ENCODE data around the gene CHMP4A. TPM values are rescaled to one million over a fixed set of nuclear protein-coding genes. Genes with fewer than 3 reads are reported as not detected.
A peak's percentile ranks its signal among the peaks of the same experiment; 100 is the strongest.

The CHMP4A gene
- total and polyA plus RNA-seq, 11 donors: 20.2 to 72.8 (median 34.5) TPM

DNA sequence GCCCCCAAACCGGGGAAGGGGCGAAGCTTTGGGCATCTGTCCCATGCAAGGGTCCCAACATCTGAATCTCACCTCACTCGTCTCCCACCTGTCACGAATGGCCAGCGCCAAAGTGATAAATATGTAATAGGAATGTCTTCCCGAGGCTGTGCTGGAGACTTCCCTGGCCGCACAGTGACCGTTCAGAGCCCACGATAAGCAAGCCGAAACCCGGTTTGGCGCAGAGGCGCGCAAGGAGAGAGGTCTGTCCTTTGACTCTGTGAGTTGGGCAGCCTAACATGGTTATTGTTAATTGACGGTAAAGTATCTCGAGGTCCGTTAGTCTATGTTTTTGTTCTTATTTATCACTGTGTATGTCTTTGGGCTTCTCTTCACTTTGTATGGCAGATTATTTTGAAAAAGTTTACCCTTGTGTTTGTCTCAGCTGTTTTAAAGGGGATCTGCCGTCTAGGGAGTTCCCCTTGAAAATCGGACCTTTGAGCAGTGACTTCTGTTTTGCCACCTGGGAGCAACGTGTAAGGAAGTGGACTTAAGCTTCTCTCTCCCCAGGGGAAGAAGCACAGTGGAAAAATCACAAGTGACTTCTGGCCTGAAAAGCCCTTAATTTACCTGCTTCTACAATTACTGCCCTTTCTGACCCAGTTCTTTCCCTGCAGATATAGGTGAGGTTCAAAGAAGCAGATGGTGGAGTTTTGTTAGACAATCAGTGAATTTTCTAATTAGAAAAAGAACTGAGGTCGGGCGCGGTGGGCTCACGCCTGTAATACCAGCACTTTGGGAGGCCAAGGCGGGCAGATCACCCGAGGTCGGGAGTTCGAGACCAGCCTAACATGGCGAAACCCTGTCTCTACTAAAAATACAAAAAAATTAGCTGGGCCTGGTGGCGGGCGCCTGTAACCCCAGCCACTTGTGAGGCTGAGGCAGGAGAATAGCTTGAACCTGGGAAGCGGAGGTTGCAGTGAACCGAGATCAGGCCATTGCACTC, 16.9 kb downstream of the CHMP4A start:
- peaks cover 2 to 50% (median 24%) of the 10 kb centered on the region in 12 donors for H3K4me1 ChIP-seq
- intact Hi-C loops (cut with DNase I): no loop called here
- WGBS, 4 donors: 36 to 37% (median 36%) methylated on average over 32 to 33 of the region's 33 CpGs
- TF ChIP-seq, protein P1, sequence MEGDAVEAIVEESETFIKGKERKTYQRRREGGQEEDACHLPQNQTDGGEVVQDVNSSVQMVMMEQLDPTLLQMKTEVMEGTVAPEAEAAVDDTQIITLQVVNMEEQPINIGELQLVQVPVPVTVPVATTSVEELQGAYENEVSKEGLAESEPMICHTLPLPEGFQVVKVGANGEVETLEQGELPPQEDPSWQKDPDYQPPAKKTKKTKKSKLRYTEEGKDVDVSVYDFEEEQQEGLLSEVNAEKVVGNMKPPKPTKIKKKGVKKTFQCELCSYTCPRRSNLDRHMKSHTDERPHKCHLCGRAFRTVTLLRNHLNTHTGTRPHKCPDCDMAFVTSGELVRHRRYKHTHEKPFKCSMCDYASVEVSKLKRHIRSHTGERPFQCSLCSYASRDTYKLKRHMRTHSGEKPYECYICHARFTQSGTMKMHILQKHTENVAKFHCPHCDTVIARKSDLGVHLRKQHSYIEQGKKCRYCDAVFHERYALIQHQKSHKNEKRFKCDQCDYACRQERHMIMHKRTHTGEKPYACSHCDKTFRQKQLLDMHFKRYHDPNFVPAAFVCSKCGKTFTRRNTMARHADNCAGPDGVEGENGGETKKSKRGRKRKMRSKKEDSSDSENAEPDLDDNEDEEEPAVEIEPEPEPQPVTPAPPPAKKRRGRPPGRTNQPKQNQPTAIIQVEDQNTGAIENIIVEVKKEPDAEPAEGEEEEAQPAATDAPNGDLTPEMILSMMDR (IDR thresholded peaks at IDR 0.05): no peak
- no peak for TF ChIP-seq POLR2A (IDR thresholded peaks at IDR 0.05)
- H3K4me3 ChIP-seq: peak overlapping the region; percentile 67 to 99 (median 92)
- H3K36me3 ChIP-seq: peaks cover 0 to 38% (median 21%) of the 10 kb centered on the region in 9 donors
- H3K9me3 ChIP-seq: peaks cover 0 to under 1% (median 0%) of the 10 kb centered on the region in 12 donors
- peak overlapping the region; percentile 95 to 100 (median 98) for H3K27ac ChIP-seq
- H3K27me3 ChIP-seq: no peaks in the 10 kb centered on the region
- DNase-seq (peak in 1 of 5 donors; percentile 24), ATAC-seq (peak in 3 of 4 donors; percentile 13 to 50 (median 37))

DNA sequence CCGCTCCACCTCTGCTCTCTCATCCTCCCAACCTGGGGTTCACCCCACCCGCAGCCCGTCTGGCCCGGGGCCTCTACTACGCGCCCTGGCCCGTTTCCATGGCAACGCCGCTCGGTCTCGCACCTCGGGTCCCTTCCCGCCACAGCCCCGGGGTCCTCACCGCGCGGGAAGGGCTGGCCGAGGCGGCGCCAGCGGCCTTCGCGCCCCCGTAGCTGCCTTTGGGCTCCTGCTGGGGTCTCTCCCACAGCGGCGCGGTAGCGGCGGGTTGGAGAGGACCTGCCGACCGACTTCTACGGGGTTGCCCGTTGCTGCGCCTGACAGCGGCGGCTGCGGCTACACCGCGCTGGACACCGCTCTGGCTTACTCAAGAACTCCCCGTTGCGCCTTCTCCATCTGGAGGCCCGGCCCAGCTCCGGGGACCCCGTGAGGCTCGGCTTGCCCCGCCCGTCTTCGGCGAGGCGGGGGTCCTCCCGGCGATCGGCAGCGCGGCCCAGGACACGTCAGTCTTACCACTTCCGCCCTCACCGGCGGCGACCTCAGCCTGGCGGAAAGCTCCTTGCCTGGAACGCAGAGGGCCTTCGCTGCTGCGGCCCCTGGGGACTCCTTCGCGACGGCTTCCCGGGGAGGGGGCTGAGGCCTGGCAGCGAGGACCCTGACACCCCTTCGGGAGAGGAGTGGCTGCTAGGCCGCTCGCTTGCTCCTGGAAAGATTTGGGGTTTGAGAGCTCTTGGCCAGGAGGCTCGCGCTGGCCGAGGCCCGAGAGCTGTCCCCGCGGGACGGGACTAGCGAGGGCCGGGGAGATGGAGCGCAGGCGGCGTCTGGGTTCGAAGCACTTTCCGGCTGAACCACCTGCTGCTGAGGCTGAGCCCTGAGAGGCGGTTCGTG, 17.9 kb downstream of the CHMP4A start, which contains the start of gene TM9SF1:
TM9SF1 (minus strand) TSS at position 256 of the 885 bp plus-strand sequence. CDS start 422 bp downstream, outside the sequence.
- peak within 1 kb of the TSS; percentile 67 to 99 (median 92) for H3K4me3 ChIP-seq
- no peaks in the 10 kb centered on the region for H3K27me3 ChIP-seq
- peak; percentile 89 to 96 (median 94) for ATAC-seq
- peaks cover 2 to 51% (median 24%) of the 10 kb centered on the region in 12 donors for H3K4me1 ChIP-seq
- DNase-seq: peak; percentile 89 to 95 (median 93)
- H3K36me3 ChIP-seq: peaks cover 0 to 35% (median 23%) of the 10 kb centered on the region in 9 donors
- peak within 1 kb of the TSS; percentile 95 to 100 (median 98) for H3K27ac ChIP-seq
- intact Hi-C loops (cut with DNase I): loop anchor here in 1 of 10 donors (2.0 kb wide), 1 partner anchor 37 kb away; the partner anchor contains the start of genes GMPR2 and NEDD8
- TF ChIP-seq POLR2A (IDR thresholded peaks at IDR 0.05): peak in 1 of 2 donors; percentile 68
- TF ChIP-seq, protein P1 (IDR thresholded peaks at IDR 0.05): no peak
- WGBS, 4 donors: 0 to 1% (median 1%) methylated on average over 54 to 89 of the region's 89 CpGs
- H3K9me3 ChIP-seq: no peaks in the 10 kb centered on the region

- Histone ChIP-seq H3K9me3 (no peaks in the 10 kb centered on the region), H3K36me3 (peaks cover 0 to 40% (median 26%) of the 10 kb centered on the region in 9 donors), H3K27ac (peak overlapping the region; percentile 95 to 100 (median 98)), H3K27me3 (no peaks in the 10 kb centered on the region), H3K4me3 (peak overlapping the region; percentile 67 to 99 (median 92)), H3K4me1 (peaks cover 2 to 51% (median 24%) of the 10 kb centered on the region in 12 donors)
- DNase-seq (no peak), ATAC-seq (peak in 1 of 4 donors; percentile 4)
- intact Hi-C loops (cut with DNase I): loop anchor here in 1 of 10 donors (2.0 kb wide), 1 partner anchor 38 kb away; the partner anchor contains the start of genes GMPR2 and NEDD8
- 36 to 53% (median 49%) methylated on average over 6 to 8 of the region's 8 CpGs for WGBS, 4 donors
- TF ChIP-seq POLR2A (IDR thresholded peaks at IDR 0.05): no peak
- TF ChIP-seq, protein P1 (IDR thresholded peaks at IDR 0.05): no peak
Measured at GRCh38 chr14:24194873-24195185, 18.5 kb downstream of the CHMP4A start.
